HCT116 (cell line): ENCODE results near the gene MRPL37. TPM values are rescaled to one million over a fixed set of nuclear protein-coding genes. Genes with fewer than 3 reads are reported as not detected.

Experiments used
- ATAC-seq: fragments of 200-7000 bp; cut with Tn5 transposase; 2 replicates; pipeline ENCODE4 v1.9.1; 2020; ENCODE audit warnings: mild to moderate bottlenecking, moderate library complexity
- BruUV-seq: library from RNA; stranded (reverse); fragments of 400-500 nt; replicated peaks from 2 replicates; lab custom pipeline; 2021; lab: Mats Ljungman, UMichigan
- CTCF ChIA-PET: fragments of 300-600 bp; sonication (Branson Sonifier 250); formaldehyde crosslinking; loops from one replicate; lab custom pipeline; 2021; ENCODE audit warnings: antibody characterized with exemption; lab: Charles Lee
- POLR2A ChIA-PET: fragments of 300-600, 350-600 bp; sonication (Branson Sonifier 250); formaldehyde crosslinking; loops from one replicate; lab custom pipeline; 2021; ENCODE audit warnings: antibody characterized with exemption; lab: Charles Lee
- RAD21 ChIA-PET, 2 experiments: fragments of 300-600 bp; sonication (Branson Sonifier 250); formaldehyde crosslinking; loops; one replicate each; lab custom pipeline; 2023; ENCODE audit warnings: low total read pairs in 2 of 2; ENCODE audit not compliant: uncharacterized antibody in 2 of 2, unreplicated experiment in 2 of 2, low non-redundant PET in 1 of 2; lab: Charles Lee
- DNase-seq: peaks from one replicate; pipeline ENCODE4 v3.0.0-alpha.2; 2010; ENCODE audit warnings: low read depth, low spot score
- H2AFZ ChIP-seq: fragments of 200-600 bp; shearing (Covaris generic), sonication (generic); 2 replicates; pipeline ENCODE4 v1.6.1; 2017; ENCODE audit warnings: low read depth, mixed run types, mixed read lengths, antibody characterized with exemption, low read length; ENCODE audit not compliant: poor library complexity, severe bottlenecking
- H3K27ac ChIP-seq: 2 replicates; pipeline ENCODE4 v1.5.1; 2012; ENCODE audit warnings: low read depth, low read length
- H3K27me3 ChIP-seq: fragments of 200-600 bp; sonication (generic); 2 replicates; pipeline ENCODE4 v1.6.1; 2016; ENCODE audit warnings: mixed run types, low read length, mixed read lengths; ENCODE audit not compliant: insufficient read depth
- H3K36me3 ChIP-seq, 2 experiments: fragments of 200-500 bp in 1 of 2; fragments of 200-600 bp in 1 of 2; sonication (Bioruptor generic) in 1 of 2; sonication (generic) in 1 of 2; 2 replicates each; pipeline versions ENCODE4 v1.5.1 to v1.6.1; 2014 to 2016; ENCODE audit warnings: low read length in 2 of 2, inconsistent platforms in 1 of 2, mixed read lengths in 1 of 2, mixed run types in 1 of 2; ENCODE audit not compliant: insufficient read depth in 2 of 2, control insufficient read depth in 1 of 2
- H3K4me1 ChIP-seq, 2 experiments: fragments of 200-600 bp in 1 of 2; sonication (generic) in 1 of 2; 2 replicates each; pipeline versions ENCODE4 v1.5.1 to v1.6.1; 2012 to 2017; ENCODE audit warnings: low read length in 2 of 2, inconsistent platforms in 1 of 2, mild to moderate bottlenecking in 1 of 2, mixed read lengths in 1 of 2, mixed run types in 1 of 2, moderate library complexity in 1 of 2; ENCODE audit not compliant: insufficient read depth in 2 of 2, control insufficient read depth in 1 of 2
- H3K4me2 ChIP-seq: fragments of 200-600 bp; sonication (generic); 2 replicates; pipeline ENCODE4 v1.6.1; 2017; ENCODE audit warnings: mixed run types, low read length, mixed read lengths
- H3K4me3 ChIP-seq, 2 experiments: fragments of 200-600 bp in 1 of 2; sonication (generic) in 1 of 2; replicated peaks in 1 of 2; 2 replicates each; pipeline ENCODE4 v1.5.1; 2011 to 2016; ENCODE audit warnings: low read length in 2 of 2, control low read depth in 1 of 2, low read depth in 1 of 2, mild to moderate bottlenecking in 1 of 2, mixed read lengths in 1 of 2, mixed run types in 1 of 2
- H3K79me2 ChIP-seq: fragments of 200-600 bp; sonication (generic); 2 replicates; pipeline ENCODE4 v1.6.1; 2017; ENCODE audit warnings: mild to moderate bottlenecking, mixed run types, low read length, moderate library complexity, mixed read lengths; ENCODE audit not compliant: insufficient read depth
- H3K9ac ChIP-seq: fragments of 200-600 bp; sonication (generic); 2 replicates; pipeline ENCODE4 v1.6.1; 2016; ENCODE audit warnings: low read length, mixed read lengths
- H3K9me2 ChIP-seq: fragments of 200-600 bp; sonication (generic), shearing (Covaris generic); 2 replicates; pipeline ENCODE4 v1.6.1; 2017; ENCODE audit warnings: mixed run types, mild to moderate bottlenecking, moderate library complexity; ENCODE audit not compliant: insufficient read depth
- H3K9me3 ChIP-seq, 2 experiments: fragments of 200-500 bp in 1 of 2; fragments of 200-600 bp in 1 of 2; sonication (Bioruptor generic) in 1 of 2; sonication (generic) in 1 of 2; 2 replicates each; pipeline ENCODE4 v1.6.1; 2014 to 2017; ENCODE audit warnings: low read length in 2 of 2, mixed read lengths in 2 of 2, inconsistent platforms in 1 of 2, low read depth in 1 of 2, mild to moderate bottlenecking in 1 of 2, mixed run types in 1 of 2, moderate library complexity in 1 of 2; ENCODE audit not compliant: control insufficient read depth in 1 of 2, insufficient read depth in 1 of 2
- H4K20me1 ChIP-seq: fragments of 200-600 bp; sonication (generic), shearing (Covaris generic); 2 replicates; pipeline ENCODE4 v1.6.1; 2017; ENCODE audit warnings: mixed run types, mild to moderate bottlenecking, moderate library complexity; ENCODE audit not compliant: insufficient read depth
- CBX3 ChIP-seq: IDR thresholded peaks from 2 replicates; pipeline ENCODE4 v1.6.1; 2012; ENCODE audit warnings: low read depth
- EGR1 ChIP-seq: IDR thresholded peaks from 2 replicates; pipeline ENCODE4 v1.6.1; 2012; ENCODE audit warnings: low read depth
- ELF1 ChIP-seq: IDR thresholded peaks from 2 replicates; pipeline ENCODE4 v1.6.1; 2012; ENCODE audit warnings: low read depth, borderline replicate concordance
- EZH2 ChIP-seq: fragments of 200-600 bp; sonication (generic); IDR thresholded peaks from 2 replicates; pipeline ENCODE4 v1.6.1; 2017; ENCODE audit warnings: antibody characterized with exemption, mixed run types
- EZH2phosphoT487 ChIP-seq: fragments of 200-600 bp; IDR thresholded peaks from 2 replicates; pipeline ENCODE4 v1.6.1; 2018; ENCODE audit warnings: antibody characterized with exemption, borderline replicate concordance
- FOSL1 ChIP-seq: IDR thresholded peaks from 2 replicates; pipeline ENCODE4 v1.6.1; 2012; ENCODE audit warnings: low read depth
- JUND ChIP-seq: IDR thresholded peaks from 2 replicates; pipeline ENCODE4 v1.6.1; 2012
- POLR2A ChIP-seq: IDR thresholded peaks from 2 replicates; pipeline ENCODE4 v1.7.0; 2011; ENCODE audit warnings: borderline replicate concordance; ENCODE audit not compliant: insufficient read depth, insufficient read length; ENCODE audit errors: extremely low read depth
- POLR2AphosphoS5 ChIP-seq: IDR thresholded peaks from 2 replicates; pipeline ENCODE4 v1.6.1; 2011; ENCODE audit warnings: mild to moderate bottlenecking, low read depth, low read length, moderate library complexity
- SIN3A ChIP-seq: IDR thresholded peaks from 2 replicates; pipeline ENCODE4 v1.6.1; 2012; ENCODE audit warnings: low read depth
- SP1 ChIP-seq: IDR thresholded peaks from 2 replicates; pipeline ENCODE4 v1.6.1; 2012; ENCODE audit warnings: low read depth
- SRF ChIP-seq: IDR thresholded peaks from 2 replicates; pipeline ENCODE4 v1.6.1; 2012; ENCODE audit warnings: low read depth
- TCF7L2 ChIP-seq: IDR thresholded peaks from 2 replicates; pipeline ENCODE4 v1.7.0; 2011; ENCODE audit warnings: borderline replicate concordance, inconsistent platforms; ENCODE audit not compliant: insufficient read depth, insufficient read length; ENCODE audit errors: extremely low read depth
- YY1 ChIP-seq: IDR thresholded peaks from 2 replicates; pipeline ENCODE4 v1.6.1; 2011; ENCODE audit warnings: low read length, low read depth, moderate library complexity, mild to moderate bottlenecking; ENCODE audit not compliant: insufficient replicate concordance; ENCODE audit errors: extremely low read depth
- ZBTB33 ChIP-seq: IDR thresholded peaks from 2 replicates; pipeline ENCODE4 v1.6.1; 2011; ENCODE audit warnings: mild to moderate bottlenecking, low read length, moderate library complexity; ENCODE audit not compliant: insufficient replicate concordance; ENCODE audit errors: extremely low read depth
- ZFX ChIP-seq: fragments of 450-650 bp; IDR thresholded peaks from 2 replicates; pipeline ENCODE4 v1.6.1; 2017
- ZNF274 ChIP-seq: fragments of 200-500 bp; sonication (Bioruptor generic); IDR thresholded peaks from 2 replicates; pipeline ENCODE4 v1.6.1; 2014; ENCODE audit warnings: mild to moderate bottlenecking, low read depth, low read length, inconsistent platforms
- intact Hi-C: fragments of 100-400 bp; cut with micrococcal nuclease; formaldehyde crosslinking; loops from 2 replicates; pipeline ENCODE4 v1.10.0; 2022
- total RNA-seq: library from RNA; stranded (reverse); gene quantifications from one replicate; pipeline ENCODE4 v1.2.1, GENCODE V29; 2021; ENCODE audit not compliant: unreplicated experiment

MRPL37 gene
- total RNA-seq, 1 experiment from 2014 or later: 132 TPM

- no peak overlapping the region for H3K27ac ChIP-seq
- TF ChIP-seq POLR2AphosphoS5 (no peak), SP1 (no peak), ZFX (no peak), SIN3A (no peak), SRF (no peak), ZNF274 (no peak), YY1 (no peak), CBX3 (no peak), EGR1 (no peak), TCF7L2 (no peak), EZH2phosphoT487 (no peak), EZH2 (no peak), POLR2A (no peak), FOSL1 (no peak), ZBTB33 (no peak), ELF1 (no peak), JUND (no peak)
- TF ChIP-seq, all 23 proteins: peak for 0
- peak overlapping the region; percentile 50 for H3K4me2 ChIP-seq
- no peaks in the 10 kb centered on the region for H3K9me3 ChIP-seq
- CTCF ChIA-PET: no interaction called here
- H3K4me3 ChIP-seq: no peak overlapping the region
- H3K79me2 ChIP-seq: no peaks in the 10 kb centered on the region
- no peaks in the 10 kb centered on the region for H3K27me3 ChIP-seq
- no peak overlapping the region for H3K9ac ChIP-seq
- ATAC-seq (no peak), DNase-seq (no peak)
- H4K20me1 ChIP-seq: no peaks in the 10 kb centered on the region
- POLR2A ChIA-PET: no interaction called here
- no peak overlapping the region for H2AFZ ChIP-seq
- BruUV-seq: no TSS peak
- RAD21 ChIA-PET: no interaction called here
- H3K9me2 ChIP-seq: no peaks in the 10 kb centered on the region
- H3K36me3 ChIP-seq: no peaks in the 10 kb centered on the region
- peaks cover 16 to 31% of the 10 kb centered on the region in 2 experiments for H3K4me1 ChIP-seq
- intact Hi-C loops: no loop called here
These were observed 42.6 kb upstream of the MRPL37 start for GRCh38 chr1:54157401-54157800.
